CD1c-positive myeloid dendritic cell (primary cell): ENCODE measurements around the gene H2BW1.
"Not testable (repeated sequence)": the region's sequence is repeated elsewhere in the genome, so short reads cannot be mapped to it uniquely, and the experiment has no call there.

ENCODE experiments used
- DNase-seq: peaks from one replicate; pipeline ENCODE4 v3.0.0-alpha.2; 2016; ENCODE audit errors: extremely low spot score

H2BW1 gene

DNA sequence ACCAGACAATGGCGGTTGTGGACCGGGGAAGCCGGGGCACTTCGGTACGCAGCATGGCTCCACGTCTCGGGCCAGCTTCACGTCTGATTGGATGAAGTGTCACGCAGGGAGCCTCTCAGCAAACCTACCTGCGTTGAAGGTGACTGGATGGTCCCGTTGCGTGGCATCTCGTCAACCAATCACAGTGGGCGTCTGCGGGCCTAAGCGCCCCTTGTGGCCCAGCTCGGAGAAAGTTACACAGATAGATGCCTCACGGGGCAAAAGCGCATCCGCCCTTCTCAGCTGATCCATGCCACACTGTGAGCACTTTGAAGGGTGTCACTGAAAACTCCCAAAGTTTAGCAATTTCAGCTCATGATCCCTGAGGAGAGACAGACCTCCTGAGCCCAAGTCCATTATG is at the start of gene H2BW1:
H2BW1 (minus strand) TSS at position 103 of the 400 bp plus-strand sequence. CDS start 132 bp downstream, outside the sequence.
- no peak for DNase-seq

GRCh38 chrX:104062636-104063035 is 49.1 kb upstream of the H2BW1 start:
- DNase-seq = not testable (repeated sequence)

GRCh38 chrX:104054956-104055355 is 41.4 kb upstream of the H2BW1 start:
- DNase-seq = not testable (repeated sequence)

DNA sequence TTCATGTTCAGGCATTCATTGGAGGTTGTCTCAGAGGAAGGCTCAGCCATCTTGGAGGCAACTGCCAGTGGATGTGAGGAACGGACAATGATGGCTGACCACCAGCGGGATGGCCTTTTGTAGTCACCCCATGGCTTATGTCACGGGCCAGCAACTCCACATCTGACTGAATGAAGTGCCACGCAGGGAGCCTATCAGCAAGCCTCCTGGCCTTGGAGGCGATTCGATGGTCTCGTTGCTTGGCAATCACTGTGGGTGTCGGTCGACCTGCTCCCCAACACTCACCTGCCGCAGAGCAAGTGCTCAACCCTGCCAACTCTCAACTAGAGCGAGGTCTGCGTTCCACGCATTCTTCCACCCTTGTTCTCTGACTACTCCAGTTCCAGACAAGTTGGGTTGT is 33.7 kb upstream of the H2BW1 start:
- DNase-seq = no peak

DNA sequence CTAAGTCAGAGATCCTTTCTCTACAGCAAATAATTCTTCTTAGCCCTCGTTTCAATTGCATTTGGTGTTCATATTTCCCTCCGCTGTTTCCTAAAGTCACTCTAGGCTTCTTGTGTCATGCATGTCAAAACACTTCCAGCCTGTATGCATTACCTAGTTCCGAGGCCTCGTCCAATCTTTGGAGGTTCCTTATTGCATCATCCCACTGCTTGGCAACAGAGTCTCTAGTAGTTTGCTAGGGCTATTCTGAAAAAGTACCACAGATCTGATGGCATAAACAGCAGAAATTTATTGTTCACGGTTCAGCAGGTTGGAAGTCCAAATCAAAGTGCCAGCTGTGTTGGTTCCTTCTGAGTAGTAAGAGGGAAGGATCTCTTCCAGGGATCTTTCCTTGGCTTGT is 32.1 kb upstream of the H2BW1 start:
- DNase-seq = no peak

- no peak for DNase-seq
Measured at GRCh38 chrX:104041003-104041402, 27.5 kb upstream of the H2BW1 start.

GRCh38 chrX:104039689-104040505 is 26.4 kb upstream of the H2BW1 start, which contains the start of gene H2BW2:
Gene H2BW2, plus strand, starts transcription at chrX:104039956. Its CDS starts 39 bp downstream, at chrX:104039995.
- no peak for DNase-seq

GRCh38 chrX:104018126-104018525 is 4.6 kb upstream of the H2BW1 start:
- no peak for DNase-seq

GRCh38 chrX:104015576-104015975 is 2.1 kb upstream of the H2BW1 start:
- DNase-seq = not testable (repeated sequence)

- DNase-seq = no peak
Measured at GRCh38 chrX:104013158-104013557, 350 bp downstream of the H2BW1 start.

GRCh38 chrX:104008831-104009230 is 4.7 kb downstream of the H2BW1 start:
- no peak for DNase-seq

DNA sequence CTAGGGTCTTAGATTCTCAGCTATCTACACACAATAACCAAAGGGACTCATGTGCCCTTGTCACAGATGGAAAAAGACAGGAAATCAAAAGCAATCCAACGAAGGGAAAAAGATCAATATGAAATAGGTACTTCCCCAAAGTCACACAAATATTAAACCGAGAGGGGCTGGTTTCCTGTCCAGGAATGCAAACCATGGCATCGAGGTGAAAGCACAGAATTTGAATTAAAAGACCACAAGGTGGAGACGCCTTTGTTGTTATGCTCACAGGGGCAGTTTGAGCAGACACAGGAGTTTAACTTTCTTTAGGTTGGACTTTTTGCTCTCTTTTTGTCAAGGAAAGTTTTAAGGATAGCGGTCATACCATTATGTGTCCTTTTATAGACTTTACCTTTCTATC is 14.3 kb downstream of the H2BW1 start:
- DNase-seq = no peak

DNA sequence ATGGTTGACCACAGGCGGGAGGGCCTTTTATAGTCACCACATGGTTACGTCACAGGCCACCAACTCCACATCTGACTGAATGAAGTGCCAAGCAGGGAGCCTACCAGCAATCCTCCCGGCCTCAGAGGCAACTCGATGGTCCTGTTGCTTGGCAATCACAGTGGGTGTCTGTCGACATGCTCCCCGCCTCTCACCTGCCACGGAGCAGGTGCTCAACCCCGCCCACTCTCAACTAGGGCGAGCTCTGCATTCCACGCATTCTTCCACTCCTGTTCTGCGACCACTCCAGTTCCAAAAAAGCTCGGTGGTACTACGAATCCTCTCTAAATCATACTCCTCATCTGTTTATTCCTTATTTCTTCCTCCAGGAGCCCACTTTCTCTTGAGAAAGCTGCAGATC is 30.0 kb downstream of the H2BW1 start:
- not testable (repeated sequence) for DNase-seq

- not testable (repeated sequence) for DNase-seq
Measured at GRCh38 chrX:103962411-103963278, 50.9 kb downstream of the H2BW1 start, which contains the start of gene TMSB15B. Gene TMSB15B, plus strand, starts transcription at chrX:103962627.
